Spleen (tissue), 7 donors: ENCODE results near the gene NPLOC4.

Experiments used
- POLR2A ChIP-seq, 3 donors: fragments of 450-650 bp; IDR thresholded peaks; one replicate each; pipeline ENCODE4 v1.5.1; 2017; ENCODE audit warnings: antibody characterized with exemption in 3 of 3, mild to moderate bottlenecking in 1 of 3
- TF ChIP-seq, protein P1 (sequence below), 11 experiments: fragments of 200-600 bp in 7 of 11; fragments of 450-650 bp in 4 of 11; sonication (generic) in 4 of 11; IDR thresholded peaks in 8 of 11; conservative IDR thresholded peaks in 3 of 11; 1 replicate in 7 of 11; 2 replicates in 4 of 11; pipeline versions ENCODE4 v1.4.0 to v1.8.0; 2016 to 2021; ENCODE audit warnings: antibody characterized with exemption in 11 of 11, inconsistent platforms in 4 of 11, mild to moderate bottlenecking in 1 of 11
- donor health status: DM: no; HTN: no; CAD: no; lungs with moderate emphysema.
- donor health status: DM: no; HTN: no; CAD: no.
- donor health status: DM: no; HTN: no; CAD: no.

DNA sequence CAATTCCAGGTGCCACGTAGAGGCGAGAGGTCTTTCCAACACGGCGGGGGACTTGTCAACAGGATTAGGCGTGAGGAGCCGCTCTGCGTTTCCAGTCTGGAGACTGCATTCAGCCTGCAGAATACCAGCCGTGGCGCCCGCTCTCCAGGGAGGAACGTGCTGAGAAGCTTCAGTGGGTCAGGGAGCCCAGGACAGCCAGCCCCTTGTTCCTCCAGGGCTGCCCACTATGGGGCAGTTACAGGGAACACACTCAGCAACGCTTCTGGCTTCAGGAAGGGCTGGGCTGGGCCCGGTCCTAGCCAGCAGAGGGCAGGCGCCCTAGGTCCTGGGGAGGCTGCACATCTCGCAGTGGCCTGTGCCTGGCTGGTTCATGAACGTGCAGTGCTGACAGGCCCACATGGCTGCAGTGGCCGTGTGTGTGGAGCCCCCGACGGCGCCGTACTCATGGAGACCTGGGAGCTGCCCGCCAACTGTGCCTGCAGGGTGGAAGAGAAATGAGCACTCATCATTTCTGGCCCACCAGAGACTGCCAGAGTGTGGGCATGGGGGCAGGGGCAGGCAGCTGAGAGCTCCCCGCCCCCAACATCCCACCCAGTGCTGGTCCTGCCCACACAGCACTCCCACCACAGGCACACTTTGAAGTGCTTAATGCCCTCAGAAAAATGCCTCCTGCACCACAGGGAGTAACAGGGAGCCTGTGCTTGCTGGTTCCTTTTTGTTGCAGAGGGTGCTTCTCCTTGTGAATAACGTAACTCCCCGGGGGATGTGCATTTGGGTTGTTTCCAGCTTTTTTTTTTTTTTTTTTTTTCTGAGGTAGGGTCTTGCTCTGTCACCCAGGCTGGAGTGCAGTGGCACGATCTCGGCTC is 77.7 kb downstream of the NPLOC4 start:
- TF ChIP-seq, protein P1, sequence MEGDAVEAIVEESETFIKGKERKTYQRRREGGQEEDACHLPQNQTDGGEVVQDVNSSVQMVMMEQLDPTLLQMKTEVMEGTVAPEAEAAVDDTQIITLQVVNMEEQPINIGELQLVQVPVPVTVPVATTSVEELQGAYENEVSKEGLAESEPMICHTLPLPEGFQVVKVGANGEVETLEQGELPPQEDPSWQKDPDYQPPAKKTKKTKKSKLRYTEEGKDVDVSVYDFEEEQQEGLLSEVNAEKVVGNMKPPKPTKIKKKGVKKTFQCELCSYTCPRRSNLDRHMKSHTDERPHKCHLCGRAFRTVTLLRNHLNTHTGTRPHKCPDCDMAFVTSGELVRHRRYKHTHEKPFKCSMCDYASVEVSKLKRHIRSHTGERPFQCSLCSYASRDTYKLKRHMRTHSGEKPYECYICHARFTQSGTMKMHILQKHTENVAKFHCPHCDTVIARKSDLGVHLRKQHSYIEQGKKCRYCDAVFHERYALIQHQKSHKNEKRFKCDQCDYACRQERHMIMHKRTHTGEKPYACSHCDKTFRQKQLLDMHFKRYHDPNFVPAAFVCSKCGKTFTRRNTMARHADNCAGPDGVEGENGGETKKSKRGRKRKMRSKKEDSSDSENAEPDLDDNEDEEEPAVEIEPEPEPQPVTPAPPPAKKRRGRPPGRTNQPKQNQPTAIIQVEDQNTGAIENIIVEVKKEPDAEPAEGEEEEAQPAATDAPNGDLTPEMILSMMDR (IDR thresholded peaks at IDR 0.05 in 8 of 11, conservative IDR thresholded peaks at IDR 0.05 in 3 of 11) = no peak
- TF ChIP-seq POLR2A (IDR thresholded peaks at IDR 0.05) = no peak
